CD4-positive, alpha-beta T cell (primary cell): ENCODE data around the gene IFITM10. TPM values are rescaled to one million over a fixed set of nuclear protein-coding genes. Genes with fewer than 3 reads are reported as not detected.

Source experiments
- ATAC-seq: fragments of 200-7000 bp; cut with Tn5 transposase; one replicate; pipeline ENCODE4 v1.10.0; 2022; ENCODE audit warnings: mild to moderate bottlenecking; ENCODE audit not compliant: poor library complexity
- CTCF ChIA-PET: fragments of 350-600 bp; sonication (Branson Sonifier 250); formaldehyde crosslinking; loops from one replicate; lab custom pipeline; 2021; ENCODE audit warnings: antibody characterized with exemption, inconsistent platforms; lab: Charles Lee
- POLR2A ChIA-PET: fragments of 350-600 bp; sonication (Branson Sonifier 250); formaldehyde crosslinking; loops from one replicate; lab custom pipeline; 2021; ENCODE audit warnings: antibody characterized with exemption, inconsistent platforms; lab: Charles Lee
- DNase-seq, 14 experiments: peaks; one replicate each; pipeline ENCODE4 v3.0.0-alpha.2; 2013 to 2020; ENCODE audit warnings: mixed read lengths in 2 of 14
- H3K27ac ChIP-seq, 2 donors: one replicate each; pipeline versions ENCODE4 v1.5.1 to v1.7.0; 2013; ENCODE audit warnings: low read length in 2 of 2, low read depth in 1 of 2, mild to moderate bottlenecking in 1 of 2
- H3K27me3 ChIP-seq, 2 experiments: 1 replicate in 1 of 2; 2 replicates in 1 of 2; pipeline versions ENCODE4 v1.6.1 to v1.7.0; 2013; ENCODE audit warnings: low read length in 2 of 2, control low read depth in 1 of 2, mild to moderate bottlenecking in 1 of 2, moderate library complexity in 1 of 2; ENCODE audit not compliant: insufficient read depth in 2 of 2, control insufficient read depth in 1 of 2
- H3K36me3 ChIP-seq: one replicate; pipeline ENCODE4 v1.6.1; 2013; ENCODE audit warnings: low read length, control low read depth; ENCODE audit not compliant: insufficient read depth
- H3K4me1 ChIP-seq: one replicate; pipeline ENCODE4 v1.6.1; 2013; ENCODE audit warnings: low read length, control low read depth; ENCODE audit not compliant: insufficient read depth
- H3K4me3 ChIP-seq: one replicate; pipeline ENCODE4 v1.5.1; 2013; ENCODE audit warnings: mild to moderate bottlenecking, low read length, moderate library complexity
- H3K9me3 ChIP-seq, 2 experiments: 1 replicate in 1 of 2; 2 replicates in 1 of 2; pipeline versions ENCODE4 v1.6.1 to v1.7.0; 2013; ENCODE audit warnings: low read length in 2 of 2, mild to moderate bottlenecking in 2 of 2, control low read depth in 1 of 2, moderate library complexity in 1 of 2; ENCODE audit not compliant: control insufficient read depth in 1 of 2, insufficient read depth in 1 of 2
- H3K27ac Mint-ChIP-seq: one replicate; pipeline ENCODE4 v1.8.0; 2020; ENCODE audit warnings: mixed read lengths
- H3K27me3 Mint-ChIP-seq: one replicate; pipeline ENCODE4 v1.8.0; 2021; ENCODE audit warnings: mixed read lengths
- H3K36me3 Mint-ChIP-seq: one replicate; pipeline ENCODE4 v1.8.0; 2021; ENCODE audit warnings: low read depth, mixed read lengths
- H3K4me1 Mint-ChIP-seq: one replicate; pipeline ENCODE4 v1.8.0; 2021; ENCODE audit warnings: low read depth, mixed read lengths
- H3K4me3 Mint-ChIP-seq: one replicate; pipeline ENCODE4 v1.8.0; 2020; ENCODE audit warnings: mild to moderate bottlenecking, mixed read lengths
- H3K9me3 Mint-ChIP-seq: one replicate; pipeline ENCODE4 v1.8.0; 2020; ENCODE audit warnings: mixed read lengths
- intact Hi-C, 2 experiments: fragments of 100-400 bp; cut with DNase I in 1 of 2; cut with micrococcal nuclease in 1 of 2; formaldehyde crosslinking; loops; one replicate each; pipeline versions ENCODE4 v1.15.1 to v1.9.0; 2023 to 2025; cut with DNase I, micrococcal nuclease
- total RNA-seq, 174 experiments: library from RNA in 2 of 174; stranded (reverse) in 2 of 174; gene quantifications; one replicate each; pipeline ENCODE4 v1.2.3 and lab custom pipeline; 2021 to 2026
- TF ChIP-seq, protein P1 (sequence below): fragments of 200-600 bp; IDR thresholded peaks from one replicate; pipeline ENCODE4 v1.8.0; 2022; ENCODE audit warnings: antibody characterized with exemption, mild to moderate bottlenecking

The IFITM10 gene
- total RNA-seq, 2 experiments from 2014 or later: 1.7 TPM

DNA sequence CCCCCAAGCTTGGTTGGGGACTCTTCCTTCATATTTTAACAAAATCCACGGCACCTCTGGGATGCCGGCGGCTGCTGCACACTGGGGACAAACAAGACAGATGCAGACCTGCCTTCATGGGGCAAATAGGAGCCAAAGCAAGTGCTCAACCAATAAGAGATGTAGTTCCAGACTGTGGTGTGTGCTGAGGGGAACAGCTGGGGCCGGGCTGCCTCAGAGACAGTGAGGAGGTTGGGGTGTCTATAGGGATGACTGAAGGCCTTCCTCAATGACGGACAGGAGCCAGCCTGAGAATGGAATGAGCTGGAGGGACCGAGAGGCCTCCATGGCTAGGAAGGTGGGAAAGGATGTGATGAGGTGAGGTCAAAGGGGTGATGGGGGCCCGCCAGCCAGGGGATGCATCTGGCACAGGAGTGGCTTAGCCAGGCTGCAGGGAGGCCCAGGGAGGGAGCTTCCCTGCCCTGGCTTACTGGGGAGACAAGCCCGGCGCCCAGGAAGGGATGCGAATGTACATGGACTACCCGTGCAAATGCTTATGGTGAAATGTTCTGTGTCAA is 23.7 kb upstream of the IFITM10 start:
- ChIA-PET CTCF (no interaction called here), POLR2A (no interaction called here)
- Mint-ChIP-seq H3K4me1 (peaks cover 11% of the 10 kb centered on the region), H3K4me3 (no peak overlapping the region), H3K27me3 (no peaks in the 10 kb centered on the region), H3K36me3 (no peaks in the 10 kb centered on the region), H3K27ac (no peak overlapping the region), H3K9me3 (no peaks in the 10 kb centered on the region)
- TF ChIP-seq, protein P1, sequence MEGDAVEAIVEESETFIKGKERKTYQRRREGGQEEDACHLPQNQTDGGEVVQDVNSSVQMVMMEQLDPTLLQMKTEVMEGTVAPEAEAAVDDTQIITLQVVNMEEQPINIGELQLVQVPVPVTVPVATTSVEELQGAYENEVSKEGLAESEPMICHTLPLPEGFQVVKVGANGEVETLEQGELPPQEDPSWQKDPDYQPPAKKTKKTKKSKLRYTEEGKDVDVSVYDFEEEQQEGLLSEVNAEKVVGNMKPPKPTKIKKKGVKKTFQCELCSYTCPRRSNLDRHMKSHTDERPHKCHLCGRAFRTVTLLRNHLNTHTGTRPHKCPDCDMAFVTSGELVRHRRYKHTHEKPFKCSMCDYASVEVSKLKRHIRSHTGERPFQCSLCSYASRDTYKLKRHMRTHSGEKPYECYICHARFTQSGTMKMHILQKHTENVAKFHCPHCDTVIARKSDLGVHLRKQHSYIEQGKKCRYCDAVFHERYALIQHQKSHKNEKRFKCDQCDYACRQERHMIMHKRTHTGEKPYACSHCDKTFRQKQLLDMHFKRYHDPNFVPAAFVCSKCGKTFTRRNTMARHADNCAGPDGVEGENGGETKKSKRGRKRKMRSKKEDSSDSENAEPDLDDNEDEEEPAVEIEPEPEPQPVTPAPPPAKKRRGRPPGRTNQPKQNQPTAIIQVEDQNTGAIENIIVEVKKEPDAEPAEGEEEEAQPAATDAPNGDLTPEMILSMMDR: no peak
- no peaks in the 10 kb centered on the region for H3K36me3 ChIP-seq
- H3K27ac ChIP-seq: no peak overlapping the region
- H3K9me3 ChIP-seq: no peaks in the 10 kb centered on the region
- no peak overlapping the region for H3K4me3 ChIP-seq
- H3K4me1 ChIP-seq: peaks cover 22% of the 10 kb centered on the region
- peaks cover 0 to under 1% of the 10 kb centered on the region in 2 experiments for H3K27me3 ChIP-seq
- DNase-seq (no peak), ATAC-seq (no peak)
- intact Hi-C loops: loop anchor here in 1 of 2 experiments (2.0 kb wide), 1 partner anchor 81 kb away; no protein-coding TSS in a partner anchor

DNA sequence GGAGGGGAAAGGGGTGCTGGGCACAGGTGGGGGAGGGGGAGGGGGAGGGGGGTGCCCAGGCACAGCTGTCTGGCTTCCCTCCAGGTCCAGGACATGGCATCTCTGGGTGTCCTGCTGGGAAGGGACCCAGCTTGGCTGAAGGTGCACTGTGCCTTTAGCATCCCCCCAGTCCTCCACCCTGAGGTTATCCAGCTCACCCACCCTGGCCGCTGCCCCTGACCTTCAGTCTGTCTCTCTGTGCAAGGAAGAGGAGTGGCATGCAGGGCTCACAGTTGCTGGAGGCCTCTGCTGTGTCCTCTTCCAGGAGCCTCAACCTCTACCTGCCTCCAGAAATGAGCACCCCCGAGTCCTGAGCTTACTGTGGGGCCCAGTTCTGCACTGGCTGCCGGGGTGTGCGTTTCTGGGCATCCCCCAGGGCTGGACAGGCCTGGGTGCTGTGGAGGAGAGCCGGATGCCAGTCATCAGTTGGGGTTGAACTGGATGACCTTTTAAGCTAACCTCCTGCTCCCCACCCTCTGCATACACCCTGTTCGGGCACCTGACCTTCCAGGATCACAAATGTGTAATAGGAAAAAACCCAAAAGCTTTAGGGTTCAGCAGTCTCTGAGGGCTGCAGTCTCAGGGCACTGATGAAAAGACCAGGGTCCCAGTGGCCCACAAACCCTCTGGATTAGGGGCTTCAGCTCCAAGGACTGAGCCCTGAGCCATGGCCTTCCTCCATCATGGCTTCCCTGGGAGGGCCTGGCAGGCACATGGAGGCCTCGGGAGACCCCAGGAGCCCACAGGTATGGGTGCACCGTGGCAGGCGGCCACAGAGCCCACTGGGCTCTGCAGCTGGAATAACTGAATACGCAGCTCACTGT is 23.0 kb upstream of the IFITM10 start:
- H3K27ac Mint-ChIP-seq: no peak overlapping the region

DNA sequence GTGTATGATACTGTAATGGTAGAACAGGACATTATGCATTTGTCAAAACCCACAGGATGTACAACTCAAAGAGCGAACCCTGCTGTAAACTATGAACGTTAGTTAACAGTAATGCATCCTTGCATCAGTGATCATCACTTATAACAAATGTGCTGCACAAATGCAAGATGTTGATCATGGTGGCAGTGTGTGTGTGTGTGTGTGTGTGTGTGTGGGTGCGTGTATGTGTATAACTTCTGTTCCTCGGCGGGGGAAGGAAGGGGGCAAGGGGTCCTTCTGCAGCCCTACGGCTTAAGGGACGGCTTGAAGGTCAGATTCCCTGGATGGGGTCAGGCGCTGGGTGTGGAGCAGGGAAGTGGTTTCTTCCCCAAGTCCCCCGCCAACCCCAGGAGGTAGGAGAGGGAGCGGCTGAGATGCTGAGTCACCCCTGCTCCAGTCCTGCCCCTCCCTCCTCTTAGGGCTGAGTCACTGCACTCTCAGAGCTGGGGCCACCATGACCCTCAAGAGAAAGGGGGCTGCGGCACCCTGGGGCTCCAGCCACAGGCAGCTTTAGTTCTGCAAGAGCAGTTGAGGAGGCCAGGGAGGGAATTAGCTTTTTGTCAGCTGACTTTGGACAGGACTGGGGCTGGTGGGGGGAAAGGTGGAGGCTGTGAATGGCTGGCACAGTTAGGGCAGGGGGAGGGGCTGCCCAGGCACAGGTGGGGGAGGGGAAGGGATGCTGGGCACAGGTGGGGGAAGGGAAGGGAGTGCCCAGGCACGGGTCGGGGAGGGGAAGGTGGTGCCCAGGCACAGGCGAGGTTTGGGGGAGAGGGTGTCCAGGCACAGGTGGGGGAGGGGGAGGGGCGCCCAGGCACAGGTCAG is 22.1 kb upstream of the IFITM10 start:
- CTCF ChIA-PET: no interaction called here
- POLR2A ChIA-PET: no interaction called here

More for the DNA sequence above, 23.0 kb upstream of the IFITM10 start:
- Histone ChIP-seq H3K9me3 (no peaks in the 10 kb centered on the region), H3K27me3 (no peaks in the 10 kb centered on the region), H3K4me1 (peaks cover 22% of the 10 kb centered on the region), H3K27ac (no peak overlapping the region), H3K4me3 (no peak overlapping the region), H3K36me3 (no peaks in the 10 kb centered on the region)
- H3K36me3 Mint-ChIP-seq: no peaks in the 10 kb centered on the region
- no peaks in the 10 kb centered on the region for H3K27me3 Mint-ChIP-seq
- H3K9me3 Mint-ChIP-seq: no peaks in the 10 kb centered on the region
- TF ChIP-seq, protein P1: no peak
- CTCF ChIA-PET: no interaction called here
- POLR2A ChIA-PET: no interaction called here
- H3K4me3 Mint-ChIP-seq: no peak overlapping the region
- ATAC-seq: no peak
- peaks cover 11% of the 10 kb centered on the region for H3K4me1 Mint-ChIP-seq
- DNase-seq: no peak
- intact Hi-C loops: loop anchor here in 1 of 2 experiments (2.0 kb wide), 1 partner anchor 81 kb away; no protein-coding TSS in a partner anchor

More for the DNA sequence above, 22.1 kb upstream of the IFITM10 start:
- Histone ChIP-seq H3K4me3 (peak overlapping the region; percentile 19), H3K27ac (no peak overlapping the region), H3K4me1 (peaks cover 27% of the 10 kb centered on the region), H3K9me3 (no peaks in the 10 kb centered on the region), H3K36me3 (no peaks in the 10 kb centered on the region), H3K27me3 (peaks cover 0 to 2% of the 10 kb centered on the region in 2 experiments)
- TF ChIP-seq, protein P1: no peak
- H3K36me3 Mint-ChIP-seq: no peaks in the 10 kb centered on the region
- no peaks in the 10 kb centered on the region for H3K9me3 Mint-ChIP-seq
- peak in 8 of 14 experiments; percentile 23 to 74 (median 47) for DNase-seq
- H3K27ac Mint-ChIP-seq: no peak overlapping the region
- intact Hi-C loops: loop anchor here in 1 of 2 experiments (2.0 kb wide), 1 partner anchor 80 kb away; no protein-coding TSS in a partner anchor
- no peak overlapping the region for H3K4me3 Mint-ChIP-seq
- no peaks in the 10 kb centered on the region for H3K27me3 Mint-ChIP-seq
- ATAC-seq: peak; percentile 89
- peaks cover 11% of the 10 kb centered on the region for H3K4me1 Mint-ChIP-seq
